Head of caudate nucleus (tissue), 42 donors: ENCODE results near the gene KCNIP2.
"Not testable (repeated sequence)": the region's sequence is repeated elsewhere in the genome, so short reads cannot be mapped to it uniquely, and the experiment has no call there.

Experiments
- DNase-seq, 42 donors: peaks; one replicate each; pipeline versions ENCODE4 v3.0.0 to v3.0.0-alpha.2; 2020 to 2021; ENCODE audit warnings: mixed read lengths in 7 of 42
- intact Hi-C: fragments of 100-400 bp; cut with DNase I; formaldehyde crosslinking; loops from one replicate; pipeline ENCODE4 v1.15.0; 2022

KCNIP2 gene

DNA sequence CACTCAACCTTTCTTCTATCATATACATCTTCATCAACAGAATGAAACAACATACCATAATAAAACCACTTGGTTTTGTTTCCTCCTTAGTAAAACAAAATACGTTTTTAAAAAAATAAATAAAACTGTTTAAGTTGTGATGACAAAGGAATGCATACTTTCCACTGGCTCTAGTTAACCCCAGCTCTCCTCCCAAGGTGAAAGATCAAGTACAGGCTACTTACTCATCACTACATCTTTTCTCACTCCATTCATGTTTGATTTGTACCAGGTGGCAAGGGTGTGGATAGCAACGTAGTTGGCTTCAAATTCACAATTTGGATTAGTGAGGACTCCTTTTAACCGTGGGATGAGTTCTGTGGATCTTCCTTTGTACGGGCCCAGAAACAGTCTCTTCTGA lies 40.1 kb downstream of the KCNIP2 start:
- no peak for DNase-seq
- intact Hi-C loops = no loop called here

DNA sequence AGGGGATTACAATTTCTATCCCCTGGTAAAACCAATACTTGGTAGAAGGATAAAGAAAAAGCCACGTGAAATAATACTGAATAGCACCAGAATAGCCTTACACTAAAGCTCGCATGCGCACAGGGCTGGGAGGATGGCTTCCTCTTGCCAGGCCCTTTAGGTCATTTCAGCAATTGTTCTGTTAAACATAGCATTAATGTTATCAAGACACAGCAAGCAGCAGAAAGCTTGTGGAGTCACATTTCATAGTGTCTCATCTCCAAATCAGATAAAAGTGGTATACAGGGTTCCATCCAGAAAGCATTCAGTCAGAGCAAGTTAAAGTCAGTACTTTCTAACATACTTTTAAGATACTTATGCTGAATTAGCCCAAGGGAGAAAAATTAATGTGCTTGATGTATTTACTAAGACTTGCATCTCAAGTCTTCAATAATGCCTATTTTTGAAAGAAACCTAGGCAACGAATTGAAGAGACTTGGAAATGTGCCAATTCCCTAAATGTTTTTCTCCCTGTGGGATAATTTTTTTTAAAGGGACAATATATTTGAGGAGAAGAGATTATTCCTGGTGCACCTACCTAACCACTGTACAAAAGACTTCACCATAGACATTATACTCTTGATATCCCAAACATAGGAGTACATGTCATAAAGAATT lies 46.1 kb downstream of the KCNIP2 start:
- DNase-seq = no peak
- intact Hi-C loops = no loop called here

DNA sequence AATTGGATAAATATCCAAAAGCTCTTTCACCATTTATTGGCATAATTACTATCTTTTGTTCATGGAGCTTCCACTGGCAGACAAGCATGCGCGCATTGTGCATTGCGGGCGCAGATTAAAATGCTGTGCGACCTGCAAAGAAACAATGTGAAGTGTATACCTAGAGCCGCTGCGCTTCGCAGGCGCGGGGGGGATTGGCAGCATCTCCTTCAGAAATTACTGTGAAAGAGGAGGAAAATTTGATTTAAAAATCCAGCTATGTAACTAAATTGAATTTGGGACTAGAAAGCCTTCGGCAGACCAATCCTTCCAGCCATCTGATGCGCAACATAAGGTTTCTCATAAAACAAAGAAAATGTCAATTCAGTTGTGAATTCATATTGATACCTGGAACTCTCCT lies 50.1 kb downstream of the KCNIP2 start:
- DNase-seq = peak in 1 of 42 donors; percentile 14
- intact Hi-C loops = no loop called here

DNA sequence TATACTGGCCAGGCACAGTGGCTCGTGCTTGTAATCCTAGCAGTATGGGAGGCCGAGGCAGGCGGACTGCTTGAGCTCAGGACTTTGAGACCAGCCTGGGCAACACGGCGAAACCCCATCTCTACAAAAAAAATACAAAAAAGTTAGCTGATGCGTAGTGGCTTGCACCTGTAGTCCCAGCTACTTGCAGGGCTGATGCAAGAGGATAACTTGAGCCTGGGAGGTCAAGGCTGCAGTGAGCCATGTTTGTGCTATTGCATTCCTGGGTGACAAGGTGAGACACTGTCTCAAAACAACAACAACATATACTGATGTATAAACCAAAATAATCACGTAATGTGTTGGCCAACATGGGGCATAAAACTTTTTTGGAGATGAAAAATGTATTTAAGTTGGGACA lies 53.9 kb downstream of the KCNIP2 start:
- DNase-seq = no peak
- intact Hi-C loops = no loop called here

DNA sequence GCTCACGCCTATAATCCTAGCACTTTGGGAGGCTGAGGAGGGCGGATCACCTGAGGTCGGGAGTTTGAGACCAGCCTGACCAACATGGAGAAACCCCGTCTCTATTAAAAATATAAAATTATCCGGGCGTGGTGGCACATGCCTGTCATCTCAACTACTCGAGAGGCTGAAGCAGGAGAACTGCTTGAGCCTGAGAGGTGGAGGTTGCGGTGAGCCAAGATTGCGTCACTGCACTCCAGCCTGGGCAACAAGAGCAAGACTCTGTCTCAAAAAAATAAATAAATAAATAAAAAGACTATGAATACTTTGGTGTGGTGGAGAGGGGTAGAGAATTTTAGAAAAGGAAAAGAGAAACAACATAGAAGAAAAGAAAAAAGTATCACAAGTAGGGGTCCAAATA lies 54.4 kb downstream of the KCNIP2 start:
- intact Hi-C loops = not testable (repeated sequence)
- DNase-seq = peak in 1 of 42 donors; percentile 2

DNA sequence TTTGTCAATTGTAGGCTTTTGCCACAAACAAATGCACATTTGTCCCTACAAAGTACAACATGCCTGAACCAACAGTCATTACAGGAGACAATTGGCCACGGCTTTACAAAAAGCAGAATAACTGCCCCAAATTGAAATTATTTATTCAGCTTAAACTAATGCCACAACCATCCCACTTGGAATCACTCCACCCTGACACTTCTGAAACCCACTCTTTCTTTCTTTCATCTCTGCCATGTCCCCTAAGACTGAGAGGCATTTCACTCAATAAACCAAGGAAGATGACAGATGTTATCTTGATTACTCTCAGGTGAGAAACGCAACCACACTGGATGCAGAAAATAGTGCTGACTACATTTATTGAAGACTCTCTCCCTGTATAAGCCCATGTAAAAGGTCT lies 57.8 kb downstream of the KCNIP2 start:
- intact Hi-C loops = no loop called here
- no peak for DNase-seq

DNA sequence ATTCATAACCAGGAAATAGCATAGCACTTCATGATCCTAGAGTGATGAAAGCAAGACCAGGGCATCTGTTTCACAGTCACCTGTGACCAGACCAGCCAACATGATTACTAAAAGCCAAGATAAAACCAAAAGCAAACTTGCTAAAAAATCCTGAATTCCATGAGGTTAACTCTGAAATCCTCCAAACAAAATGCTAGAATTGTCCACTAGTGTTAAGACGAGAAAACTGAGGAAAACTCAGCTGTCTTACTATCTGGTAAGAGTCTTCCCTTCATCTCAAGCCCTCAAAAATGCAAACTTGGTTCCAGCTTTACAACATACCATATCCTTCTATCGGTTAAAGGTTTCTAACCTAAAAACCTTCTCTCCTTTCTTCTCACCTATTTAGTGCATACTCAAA lies 59.0 kb downstream of the KCNIP2 start:
- no peak for DNase-seq
- intact Hi-C loops = loop anchor here (5.0 kb wide), 1 partner anchor 182 kb away; no protein-coding TSS in a partner anchor

DNA sequence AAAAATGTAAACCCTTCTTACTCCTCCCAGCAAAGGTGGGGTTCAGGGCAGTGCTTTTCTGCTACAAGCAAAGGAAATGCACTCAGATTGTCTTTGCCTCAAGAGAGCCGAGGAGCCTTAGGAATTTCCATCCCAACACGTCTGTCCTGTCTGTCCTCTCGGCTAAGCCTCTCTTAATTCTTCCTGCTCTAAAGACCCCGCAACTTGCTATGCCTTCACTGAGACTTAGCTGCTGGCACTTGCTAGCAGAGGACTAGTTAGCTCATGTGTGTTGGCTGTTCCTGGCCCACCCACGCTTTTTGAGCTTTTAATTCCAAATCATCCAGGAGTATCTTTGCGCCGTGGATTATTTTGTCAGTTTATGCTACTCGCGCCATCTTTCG lies 59.9 kb downstream of the KCNIP2 start:
- intact Hi-C loops = loop anchor here (5.0 kb wide), 1 partner anchor 181 kb away; no protein-coding TSS in a partner anchor
- peak in 3 of 42 donors; percentile 7 to 36 (median 12) for DNase-seq

DNA sequence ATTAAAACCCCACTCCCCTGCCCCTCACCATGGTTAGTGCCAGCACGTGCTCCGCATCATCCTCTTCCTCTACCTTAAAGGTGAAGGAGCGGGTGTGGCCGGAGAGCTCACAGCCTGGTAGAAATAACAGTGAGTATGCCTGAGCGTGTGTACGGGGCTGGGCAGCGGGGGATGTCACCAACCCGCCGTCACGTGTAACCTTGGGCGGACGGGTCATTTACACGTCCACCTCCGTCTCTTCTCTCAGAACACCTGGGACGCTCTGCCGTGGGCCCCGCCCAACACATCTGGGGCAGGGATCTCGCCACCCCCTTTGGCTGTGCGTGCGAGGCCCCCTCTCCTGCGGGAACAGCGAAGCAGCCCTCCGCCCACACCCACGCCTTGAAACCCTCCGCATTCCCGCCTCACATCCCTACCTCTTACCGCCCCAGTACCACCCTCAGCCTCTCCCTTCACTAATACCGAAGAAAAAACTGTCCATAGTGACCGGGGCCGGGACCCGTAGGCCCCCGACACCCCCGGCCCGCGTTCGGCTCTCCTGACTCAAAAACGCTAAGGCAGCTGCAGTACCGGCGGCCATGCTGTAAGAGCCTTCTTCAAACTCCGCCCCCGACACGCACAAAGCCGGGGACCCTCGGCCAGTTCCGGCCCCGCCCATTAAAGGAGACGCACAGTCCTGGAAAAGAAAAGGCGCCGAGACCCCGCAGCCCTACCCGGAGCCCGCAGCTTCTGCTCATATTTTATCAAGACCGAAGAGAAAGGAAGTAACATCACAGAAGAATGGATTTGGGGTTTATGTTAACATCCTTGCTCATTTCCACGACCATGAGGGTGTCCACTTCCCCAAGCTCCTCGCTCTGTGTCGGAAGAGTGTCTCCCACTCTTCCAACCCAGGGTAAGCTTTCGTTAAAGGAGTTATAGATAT lies 60.5 kb downstream of the KCNIP2 start, which contains the start of gene NPM3:
Gene NPM3 (minus strand): TSS at position 636 of the 925 bp plus-strand sequence. CDS start 56 bp downstream, at position 580.
- DNase-seq = peak; percentile 59 to 90 (median 79)
- intact Hi-C loops = loop anchor here (5.0 kb wide), 1 partner anchor 181 kb away; no protein-coding TSS in a partner anchor

DNA sequence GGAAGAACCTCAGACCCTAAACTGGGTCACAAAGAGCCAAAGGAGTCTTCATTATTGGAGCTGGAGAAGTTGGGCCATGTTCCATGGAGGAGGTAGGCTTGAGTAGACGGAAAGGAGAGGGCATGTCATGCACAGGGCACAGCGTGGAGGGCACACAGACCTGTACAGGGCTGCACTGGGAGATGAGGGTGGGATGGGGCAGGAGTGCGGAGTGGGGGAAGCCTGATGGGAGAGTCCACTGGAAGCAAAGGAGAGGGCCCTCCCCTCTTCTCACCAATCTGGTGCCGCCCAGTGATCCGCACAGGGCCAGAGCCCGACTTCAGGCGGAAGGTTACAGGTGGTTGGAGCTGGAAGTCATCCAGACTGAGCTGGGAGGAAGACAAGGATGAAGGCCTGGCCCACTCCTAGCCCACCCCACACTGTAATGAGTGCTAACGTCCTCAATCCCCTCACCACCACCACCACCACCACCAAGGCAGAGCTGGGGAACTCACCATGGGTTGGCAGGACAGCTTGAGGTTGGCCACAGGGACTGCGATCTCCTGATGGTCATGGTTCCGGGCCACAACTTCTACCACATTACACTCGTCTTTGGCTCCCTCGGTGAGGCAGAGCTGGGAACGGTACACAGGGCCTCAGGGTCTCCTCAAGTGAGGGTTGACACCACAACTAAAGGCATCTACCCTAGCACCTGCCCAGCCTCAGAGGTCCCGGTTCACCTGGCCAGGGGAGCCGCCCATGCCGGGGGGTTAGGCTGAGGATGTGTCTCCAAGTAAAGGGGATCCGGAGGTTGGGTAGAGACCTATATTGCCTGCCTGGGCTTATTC lies 61.4 kb downstream of the KCNIP2 start:
- DNase-seq = peak in 5 of 42 donors; percentile 8 to 34 (median 13)
- intact Hi-C loops = loop anchor here (5.0 kb wide), 1 partner anchor 180 kb away; no protein-coding TSS in a partner anchor

DNA sequence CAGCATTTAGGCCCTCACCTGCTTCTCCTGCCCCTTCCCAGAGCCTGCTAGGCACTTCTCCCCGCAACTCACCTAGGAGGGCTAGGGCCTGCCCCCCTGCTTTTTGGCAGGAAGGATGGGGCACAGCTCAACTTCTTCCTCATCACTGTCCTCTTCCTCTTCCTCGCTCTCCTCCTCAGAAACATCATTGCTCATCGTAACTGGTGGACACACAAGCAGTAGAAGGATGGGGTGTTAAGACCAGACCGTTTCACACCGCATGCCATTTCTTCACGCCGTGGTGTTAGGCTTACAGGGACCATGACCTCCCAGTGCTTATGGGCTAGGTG lies 62.0 kb downstream of the KCNIP2 start:
- DNase-seq = peak in 3 of 42 donors; percentile 7 to 29 (median 19)
- intact Hi-C loops = loop anchor here (5.0 kb wide), 1 partner anchor 179 kb away; no protein-coding TSS in a partner anchor

DNA sequence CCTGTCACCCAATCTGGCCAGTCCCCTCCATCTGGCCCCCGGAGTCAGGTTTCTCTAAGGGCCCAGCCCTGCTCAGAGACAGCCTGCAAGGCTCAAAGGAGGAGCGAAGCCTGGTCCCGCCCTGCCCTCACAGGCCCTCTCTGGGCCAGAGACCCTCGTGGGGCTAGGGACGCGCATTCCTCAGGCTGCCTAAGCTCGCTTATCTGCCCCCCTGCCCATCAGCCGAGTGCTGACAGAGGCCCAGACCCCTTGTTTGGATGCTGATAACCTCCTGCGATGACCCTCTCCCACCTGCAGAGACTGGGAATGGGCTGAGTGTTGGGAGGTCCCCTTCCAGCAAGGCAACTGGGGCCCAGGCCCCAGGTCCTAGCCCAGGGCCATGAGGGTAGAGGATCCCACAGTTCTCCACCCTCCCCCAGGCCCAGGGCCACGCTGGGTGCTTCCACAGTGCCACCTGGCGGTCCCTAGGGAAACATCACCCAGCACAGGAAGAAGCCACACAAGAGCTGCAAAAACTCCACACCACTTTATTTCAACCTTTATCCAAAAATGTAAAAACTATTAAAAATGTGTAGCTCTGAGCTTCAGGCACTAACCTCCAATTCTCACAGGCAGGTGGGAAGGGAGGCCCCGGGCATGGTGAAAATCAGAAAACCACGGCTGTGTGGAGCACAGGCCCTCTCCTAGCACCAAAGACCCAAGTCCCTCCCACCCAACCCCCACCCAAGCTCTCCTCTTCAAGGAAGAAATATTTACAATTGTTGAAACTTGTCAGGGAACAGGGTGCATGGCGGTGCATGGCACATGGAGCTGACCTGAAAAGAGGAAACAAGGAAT lies 62.6 kb downstream of the KCNIP2 start:
- intact Hi-C loops = loop anchor here (5.0 kb wide), 1 partner anchor 179 kb away; no protein-coding TSS in a partner anchor
- peak; percentile 49 to 88 (median 74) for DNase-seq

DNA sequence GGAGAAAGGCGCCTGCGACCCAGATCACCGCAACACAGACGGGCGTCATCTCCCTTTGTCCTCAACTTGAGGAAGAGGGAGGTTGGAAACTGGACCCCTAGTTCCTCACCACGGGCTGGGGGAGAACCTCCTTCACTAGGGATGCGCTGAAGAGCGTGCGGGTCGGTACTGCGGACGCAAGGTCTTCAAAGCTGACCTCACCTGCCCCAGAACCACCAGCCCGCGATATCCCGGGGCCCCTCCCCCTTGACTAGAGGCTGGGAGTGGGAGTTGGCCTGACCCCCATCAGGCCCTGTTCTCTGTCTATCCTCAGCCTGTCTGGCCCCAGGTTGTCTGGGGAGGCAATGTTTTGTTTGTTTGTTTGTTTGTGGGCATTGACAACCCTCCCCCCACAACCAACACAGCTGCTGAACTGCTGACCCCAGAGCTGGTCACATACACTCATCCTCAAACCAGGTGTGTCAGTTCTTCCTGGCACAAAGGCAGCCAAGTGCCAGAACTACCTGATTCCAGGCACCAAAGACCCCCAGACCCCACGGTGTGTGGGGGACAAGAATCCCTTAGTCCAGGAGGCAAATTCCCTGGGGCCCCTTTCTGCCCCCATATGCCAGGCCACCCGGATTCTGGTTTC lies 63.3 kb downstream of the KCNIP2 start:
- DNase-seq = peak in 4 of 42 donors; percentile 8 to 28 (median 18)
- intact Hi-C loops = loop anchor here (5.0 kb wide), 1 partner anchor 178 kb away; no protein-coding TSS in a partner anchor

DNA sequence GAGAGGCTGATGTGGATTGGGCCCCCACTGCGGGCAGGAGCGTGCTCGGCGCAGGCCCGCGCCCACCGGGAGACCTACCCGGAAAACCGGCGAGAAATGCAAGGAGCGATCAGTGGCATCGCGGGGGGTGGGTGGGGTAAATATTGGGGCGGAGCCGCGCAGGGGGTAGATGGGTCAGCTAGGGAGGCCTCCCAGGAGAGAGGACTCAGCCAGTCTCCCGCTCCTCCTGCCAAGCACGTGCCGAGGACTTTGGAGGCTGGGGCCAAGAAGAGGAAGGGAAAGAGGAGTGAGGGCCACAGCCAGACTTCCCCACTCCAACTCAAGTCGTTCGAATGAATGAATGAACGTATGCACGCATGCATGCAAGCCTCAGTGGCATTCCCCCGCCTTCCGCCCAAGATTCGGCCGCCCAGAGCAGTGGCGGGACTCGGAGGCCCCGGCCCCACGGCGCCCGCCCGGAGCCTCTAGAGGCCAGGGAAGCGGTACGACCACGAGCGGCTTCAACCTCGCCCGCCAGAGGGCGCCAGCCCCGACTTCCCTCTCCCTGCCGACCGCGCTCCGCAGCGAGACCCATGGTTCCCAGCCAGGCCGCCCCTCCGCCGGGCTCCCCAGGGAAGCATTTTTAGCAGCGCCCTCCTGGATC lies 63.9 kb downstream of the KCNIP2 start:
- intact Hi-C loops = loop anchor here (5.0 kb wide), 1 partner anchor 177 kb away; no protein-coding TSS in a partner anchor

DNA sequence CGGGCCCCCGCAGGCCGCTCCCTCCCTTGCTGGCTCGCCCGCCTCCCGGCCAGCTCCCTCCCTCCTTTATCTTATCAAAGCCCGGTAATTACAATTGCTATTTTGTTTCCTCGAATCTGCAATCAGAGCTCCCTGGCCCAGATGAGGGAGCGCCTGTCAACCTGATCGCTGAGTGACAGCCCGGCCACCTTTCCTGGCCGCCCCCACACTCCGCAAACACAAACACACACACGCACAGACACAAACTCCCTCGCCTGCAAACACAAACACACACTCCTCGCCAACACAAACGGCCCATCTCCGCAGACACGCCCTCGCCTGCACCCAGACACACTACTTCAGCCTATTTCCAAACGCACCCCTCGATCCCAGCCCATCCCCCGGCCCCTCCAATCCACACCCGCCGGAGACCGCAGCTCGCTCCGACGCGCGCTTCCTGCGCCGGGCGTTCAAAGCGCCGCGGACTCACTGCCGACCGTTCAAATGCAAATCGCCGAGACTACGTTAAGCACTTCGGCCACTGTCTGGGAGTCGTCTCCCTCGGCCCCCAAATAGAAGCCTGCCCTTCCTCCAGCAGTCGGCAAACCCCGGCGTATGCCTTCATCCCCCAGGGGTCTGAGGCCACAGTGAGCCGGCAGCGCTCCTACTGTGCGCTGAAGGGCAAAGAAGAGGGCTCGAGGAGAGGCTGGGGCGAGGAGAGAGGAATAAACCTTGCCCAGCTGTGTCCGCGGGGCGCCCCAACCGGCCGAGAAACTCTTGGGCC lies 64.6 kb downstream of the KCNIP2 start:
- DNase-seq = peak in 6 of 42 donors; percentile 8 to 34 (median 18)
- intact Hi-C loops = no loop called here

More for the DNA sequence above, 63.9 kb downstream of the KCNIP2 start:
- DNase-seq = peak; percentile 63 to 94 (median 84)

DNA sequence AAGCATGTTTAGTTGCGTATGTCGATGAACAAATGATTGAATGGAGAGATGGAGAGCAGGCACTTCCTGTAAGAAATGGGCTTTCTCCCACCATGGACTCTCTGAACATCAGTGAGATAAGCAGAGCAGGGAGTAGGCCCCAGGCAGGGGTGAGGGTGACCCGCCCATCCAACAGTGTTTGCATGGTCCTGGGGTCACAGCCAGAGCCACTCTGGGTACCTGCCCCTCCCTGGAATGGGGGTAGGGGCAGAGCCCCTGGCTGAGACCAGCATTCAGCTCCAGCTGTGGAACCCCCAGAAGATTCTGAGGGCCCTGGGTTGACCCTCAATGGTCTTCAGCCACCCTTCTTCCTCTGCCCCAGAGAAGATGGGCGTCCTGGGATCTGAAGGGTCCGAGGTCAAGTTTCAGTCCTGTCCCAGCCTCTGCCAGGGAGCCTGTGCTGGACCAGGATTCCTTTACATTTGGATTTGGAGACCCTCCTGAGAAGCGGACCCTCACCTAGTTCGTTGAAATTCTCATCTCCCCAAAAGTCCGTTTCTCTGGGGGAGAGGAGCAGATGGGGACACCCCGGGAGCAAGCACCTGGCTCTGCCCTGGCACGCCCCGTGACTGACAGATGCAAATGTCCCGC lies 65.3 kb downstream of the KCNIP2 start:
- DNase-seq = peak in 4 of 42 donors; percentile 6 to 26 (median 9)
- intact Hi-C loops = no loop called here
